HEK293 (cell line): ENCODE results near the gene DAPP1.

Experiments used
- CTCF ChIP-seq: fragments of 450-650 bp; formaldehyde crosslinking; IDR thresholded peaks from 2 replicates; pipeline ENCODE4 v1.5.1; 2016; ENCODE audit warnings: missing biosample characterization, missing genetic modification characterization
- KLF1 ChIP-seq: fragments of 450-650 bp; formaldehyde crosslinking; IDR thresholded peaks from 2 replicates; pipeline ENCODE4 v1.5.1; 2016; ENCODE audit warnings: missing biosample characterization, missing genetic modification characterization
- REST ChIP-seq: fragments of 450-650 bp; formaldehyde crosslinking; IDR thresholded peaks from 2 replicates; pipeline ENCODE4 v1.5.1; 2016; ENCODE audit warnings: missing biosample characterization, missing genetic modification characterization

GRCh38 chr4:99811850-99812249 is 4.8 kb upstream of the DAPP1 start:
- no peak for TF ChIP-seq CTCF (tag by site-specific recombination)
- no peak for TF ChIP-seq REST (tag by site-specific recombination)
- no peak for TF ChIP-seq KLF1 (tag by site-specific recombination)
